CD4-positive, alpha-beta T cell treated with Interferon alpha-2 for 1 hour (primary cell): Measurements from ENCODE around the gene CHP1.
"Not testable (repeated sequence)": the region's sequence is repeated elsewhere in the genome, so short reads cannot be mapped to it uniquely, and the experiment has no call there.

Experiments used
- DNase-seq, 2 donors: peaks; one replicate each; pipeline ENCODE4 v3.0.0-alpha.2; 2020 to 2022

CHP1 gene

GRCh38 chr15:41301587-41301986 lies 70.5 kb downstream of the CHP1 start:
- no peak for DNase-seq

GRCh38 chr15:41304149-41304770 lies 73.2 kb downstream of the CHP1 start:
- DNase-seq, result no peak

GRCh38 chr15:41307679-41308078 lies 76.6 kb downstream of the CHP1 start:
- no peak for DNase-seq

- no peak for DNase-seq
These were observed 78.3 kb downstream of the CHP1 start for GRCh38 chr15:41309226-41309905.

GRCh38 chr15:41320805-41321330 lies 89.8 kb downstream of the CHP1 start:
- not testable (repeated sequence) for DNase-seq

- DNase-seq, result no peak
These were observed 92.5 kb downstream of the CHP1 start for GRCh38 chr15:41323611-41324010.

- DNase-seq, result no peak
These were observed 100.2 kb downstream of the CHP1 start for GRCh38 chr15:41331281-41331680.
